GM19023 (cell line): ENCODE results near the gene REEP1.
"Not testable (repeated sequence)": the region's sequence is repeated elsewhere in the genome, so short reads cannot be mapped to it uniquely, and the experiment has no call there.

ENCODE experiments used
- ATAC-seq: cut with Tn5 transposase; IDR thresholded peaks from one replicate; pipeline ENCODE4 v1.9.1; 2021; ENCODE audit warnings: mild to moderate bottlenecking, moderate library complexity; ENCODE audit not compliant: unreplicated experiment

REEP1 gene

DNA sequence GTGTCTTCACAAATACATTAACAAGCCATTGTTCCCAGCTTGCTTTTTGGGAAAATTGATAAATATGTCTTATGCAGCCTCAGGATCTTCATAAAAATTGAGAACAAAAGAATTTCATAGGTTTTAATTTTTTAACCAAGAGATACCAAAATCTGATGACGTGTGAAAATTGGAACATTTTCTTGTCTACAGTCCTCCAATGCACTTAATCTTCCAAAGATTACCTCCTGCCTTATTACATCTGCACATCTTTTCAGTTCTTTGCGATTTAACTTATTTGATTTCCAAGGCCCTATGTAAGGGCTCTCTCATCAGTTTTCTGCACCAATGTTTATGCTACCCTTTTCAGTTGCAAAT is 135.1 kb downstream of the REEP1 start:
- no peak for ATAC-seq

DNA sequence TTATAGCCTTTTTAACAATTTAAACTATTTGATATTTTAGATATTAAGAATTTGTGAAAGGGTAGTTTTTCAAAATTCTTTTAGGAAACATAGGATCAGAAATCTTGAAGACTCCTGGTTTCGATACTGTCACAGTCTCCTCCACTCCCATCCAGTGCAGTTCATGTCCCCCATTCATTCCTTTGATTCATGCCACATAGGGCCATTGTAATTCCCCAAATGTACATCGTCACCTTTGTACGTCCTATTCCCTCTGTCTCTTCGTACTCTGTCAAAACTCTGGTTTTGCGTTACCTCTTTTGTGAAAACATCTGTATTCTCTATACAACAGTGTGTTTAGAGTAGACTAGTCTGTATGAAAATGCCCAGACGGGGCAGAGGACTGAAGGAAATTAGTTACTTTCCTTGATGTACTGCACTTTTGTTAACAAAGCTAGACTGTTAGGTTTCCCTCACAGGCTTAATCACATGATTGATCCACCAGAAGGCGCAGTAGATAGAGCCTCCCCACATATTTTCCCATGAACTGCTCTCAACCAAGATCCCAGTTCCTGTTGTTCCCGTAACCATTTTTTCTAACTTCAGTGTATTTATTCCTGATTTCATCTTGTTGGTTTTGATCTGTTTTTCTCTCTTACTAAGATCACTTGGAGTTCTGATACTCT is 135.6 kb downstream of the REEP1 start:
- ATAC-seq: no peak

DNA sequence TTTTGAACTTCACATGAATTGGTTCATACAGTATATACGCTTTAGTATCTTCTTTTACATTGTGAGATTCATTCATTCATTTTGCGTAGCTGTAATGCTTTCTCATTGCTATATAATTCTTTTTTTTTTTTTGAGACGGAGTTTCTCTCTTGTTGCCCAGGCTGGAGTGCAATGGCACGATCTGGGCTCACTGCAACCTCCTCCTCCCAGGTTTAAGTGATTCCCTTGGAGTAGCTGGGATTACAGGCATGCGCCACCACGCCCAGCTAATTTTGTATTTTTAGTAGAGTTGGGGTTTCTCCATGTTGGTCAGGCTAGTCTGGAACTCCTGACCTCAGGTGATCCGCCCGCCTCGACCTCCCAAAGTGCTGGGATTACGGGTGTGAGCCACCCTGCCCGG is 136.9 kb downstream of the REEP1 start:
- ATAC-seq: not testable (repeated sequence)

DNA sequence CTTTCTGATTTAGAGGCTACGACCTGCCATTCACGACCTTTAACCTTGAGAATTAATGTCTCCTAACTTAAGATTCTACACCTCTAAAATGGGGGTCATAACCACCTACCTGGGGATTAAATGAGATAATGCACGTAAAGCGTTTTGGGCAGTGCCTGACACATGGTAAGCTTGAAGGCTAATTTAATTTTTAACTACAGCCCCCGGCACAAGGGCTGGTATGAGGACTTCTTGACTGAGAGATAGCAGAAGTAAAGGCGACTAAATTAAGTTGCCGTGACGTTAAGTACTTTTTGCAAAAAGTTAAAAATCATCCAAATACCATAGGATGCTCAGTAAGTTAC is 137.6 kb downstream of the REEP1 start:
- no peak for ATAC-seq

DNA sequence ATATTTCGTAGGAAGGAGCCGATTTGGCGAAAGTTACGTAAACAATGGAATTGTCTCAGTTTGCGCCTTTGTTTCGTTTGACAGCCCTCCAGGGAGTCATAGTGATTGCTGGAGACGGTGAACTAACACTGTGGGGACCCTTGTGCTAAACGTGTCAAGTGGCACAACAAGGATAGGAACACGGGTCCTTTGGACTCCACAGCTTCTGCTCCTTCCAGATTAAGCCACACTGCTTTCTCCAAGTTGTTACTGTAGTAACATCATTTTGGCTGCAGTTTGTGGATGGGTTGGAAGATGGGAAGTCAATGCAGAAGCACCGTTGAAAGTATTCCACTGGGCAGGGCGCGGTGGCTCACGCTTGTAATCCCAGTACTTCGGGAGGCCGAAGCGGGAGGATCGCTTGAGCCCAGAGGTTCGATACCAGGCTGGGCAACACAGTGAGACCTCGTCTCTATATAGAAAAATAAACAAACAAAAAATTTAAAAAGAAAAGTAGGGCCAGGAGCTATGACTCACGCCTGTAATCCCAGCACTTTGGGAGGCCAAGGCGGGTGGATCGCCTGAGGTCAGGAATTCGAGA is 141.5 kb downstream of the REEP1 start:
- ATAC-seq: peak; percentile 0

DNA sequence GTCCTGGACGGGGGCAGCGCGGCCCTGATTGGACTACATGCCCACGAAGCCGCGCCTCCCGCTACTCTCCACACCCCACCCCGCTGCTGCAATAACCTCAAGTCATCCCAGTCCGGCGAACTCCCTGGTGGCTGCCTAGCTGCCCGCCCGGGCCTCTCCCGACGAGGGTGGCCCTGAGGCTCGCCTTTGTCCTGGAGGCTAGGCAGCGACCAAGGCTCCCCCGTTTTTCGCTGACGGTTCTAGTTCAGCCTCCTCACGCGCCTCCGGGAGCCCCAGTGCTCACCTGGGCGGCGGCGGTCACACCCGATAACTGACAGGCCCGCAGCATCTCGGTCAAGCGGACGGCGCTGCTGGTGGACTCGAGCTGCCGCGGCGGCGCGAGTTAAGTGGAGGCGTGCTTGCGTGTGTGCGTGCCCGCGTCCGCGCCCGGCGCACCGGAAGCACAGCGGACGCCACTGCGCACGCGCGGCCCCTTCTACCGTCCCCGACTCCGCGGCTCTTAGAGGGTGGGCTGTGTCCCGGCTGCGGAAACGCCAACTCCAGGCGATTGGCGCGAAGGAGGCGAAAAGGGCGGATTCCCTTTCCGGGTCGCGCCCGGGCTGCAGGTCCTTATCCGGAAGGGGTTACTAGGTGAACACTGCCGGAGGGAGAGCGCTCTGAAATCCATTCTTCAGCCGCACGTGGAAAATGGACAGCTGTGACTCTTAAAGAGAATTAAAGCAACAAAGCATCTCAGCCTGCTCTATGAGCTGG is 142.2 kb downstream of the REEP1 start, which contains the start of gene IMMT:
IMMT (minus strand) TSS at position 408 of the 753 bp plus-strand sequence; CDS start at position 328, 80 bp downstream.
- ATAC-seq: peak; percentile 90

DNA sequence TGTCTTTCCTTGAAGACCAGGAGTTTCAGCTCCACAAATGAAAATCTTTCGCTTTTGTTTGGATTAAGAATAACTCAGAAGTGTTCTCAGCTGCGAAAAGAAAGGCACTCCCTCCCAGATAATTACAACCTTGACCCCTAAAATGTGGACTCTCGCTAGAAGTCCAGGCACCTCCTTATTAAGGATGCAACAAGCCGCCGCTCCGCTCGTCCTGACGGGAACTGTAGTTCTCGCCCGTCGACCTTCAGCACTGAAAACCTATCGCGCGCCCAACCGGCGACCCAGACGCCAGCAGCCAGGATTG is 142.7 kb downstream of the REEP1 start:
- ATAC-seq: no peak

DNA sequence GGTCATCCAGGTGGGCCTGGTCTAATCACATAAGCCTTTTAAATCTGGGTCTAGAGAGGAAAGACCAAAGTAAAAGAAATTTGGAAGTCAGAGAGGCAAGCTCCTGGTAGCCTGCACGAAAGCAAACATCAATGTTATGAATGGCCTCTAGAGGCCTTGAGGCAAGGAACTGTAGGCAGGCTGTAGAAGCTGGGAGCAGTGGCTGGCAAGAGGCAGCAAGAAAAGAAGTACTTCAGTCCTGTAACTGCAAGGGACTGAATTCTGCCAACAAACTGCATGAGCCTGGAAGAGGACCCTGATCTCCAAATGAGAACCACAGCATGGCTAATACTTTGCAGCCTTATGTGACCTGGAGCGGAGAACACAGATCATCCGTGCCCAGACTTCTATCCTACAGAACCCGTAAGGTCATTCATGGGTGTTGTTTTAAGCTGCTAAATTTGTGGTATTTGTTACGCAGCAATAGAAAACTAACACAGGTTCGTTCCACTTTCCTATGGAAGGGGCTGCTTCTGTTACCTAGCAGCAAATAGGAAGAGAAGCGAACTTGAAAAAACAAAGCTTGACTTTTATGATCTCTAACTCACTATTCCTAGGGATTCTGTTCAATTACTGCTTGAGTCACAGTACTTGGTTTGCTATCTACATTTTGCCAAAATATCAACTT is 143.4 kb downstream of the REEP1 start:
- no peak for ATAC-seq

DNA sequence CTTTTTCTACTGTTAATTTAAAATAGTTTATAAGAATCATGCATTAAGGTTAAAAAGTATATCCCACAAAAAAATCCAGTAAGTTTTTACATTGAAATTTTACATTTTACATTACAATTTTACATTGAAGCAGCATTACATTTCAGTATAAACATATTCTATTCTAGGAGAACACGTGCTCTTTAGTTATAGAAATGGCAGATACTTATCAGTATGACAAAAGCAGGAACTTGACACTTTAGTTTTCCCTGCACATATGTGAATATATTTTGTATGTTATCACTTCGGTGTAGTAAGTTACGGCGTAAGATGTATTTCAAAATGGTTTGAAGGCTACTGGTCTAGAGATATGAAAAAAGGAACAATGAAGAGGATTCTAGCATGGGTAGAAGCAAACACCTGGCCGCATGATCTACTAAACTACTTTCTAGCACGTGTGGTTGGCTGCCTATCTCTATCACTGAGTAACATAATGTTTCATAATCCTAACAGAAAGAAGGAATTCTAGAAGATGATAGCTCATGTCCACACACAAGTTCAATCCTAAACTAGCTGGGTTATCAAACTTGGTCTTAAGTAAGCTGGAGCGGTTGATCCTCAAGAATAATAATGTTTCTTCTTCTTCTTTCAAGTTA is 147.5 kb downstream of the REEP1 start:
- ATAC-seq: no peak

DNA sequence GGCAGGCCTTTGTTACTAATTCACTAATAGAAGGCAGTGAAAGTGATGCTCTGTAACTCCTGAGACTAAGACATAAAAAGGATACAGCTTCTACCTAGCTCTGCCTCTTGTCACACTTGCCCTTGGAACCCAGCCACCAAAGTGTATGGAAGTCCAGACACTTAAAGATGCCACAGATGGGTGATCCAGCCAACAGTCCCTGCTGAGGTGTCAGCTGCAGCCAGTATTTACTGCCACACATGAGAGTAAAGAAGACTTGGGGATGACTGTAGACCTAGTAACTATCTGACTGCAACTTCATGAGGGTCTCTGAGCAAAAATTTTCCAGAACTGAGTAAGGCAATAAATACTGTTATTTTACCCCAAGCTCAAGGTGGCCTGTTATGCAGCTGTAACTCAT is 151.0 kb downstream of the REEP1 start:
- ATAC-seq: no peak

DNA sequence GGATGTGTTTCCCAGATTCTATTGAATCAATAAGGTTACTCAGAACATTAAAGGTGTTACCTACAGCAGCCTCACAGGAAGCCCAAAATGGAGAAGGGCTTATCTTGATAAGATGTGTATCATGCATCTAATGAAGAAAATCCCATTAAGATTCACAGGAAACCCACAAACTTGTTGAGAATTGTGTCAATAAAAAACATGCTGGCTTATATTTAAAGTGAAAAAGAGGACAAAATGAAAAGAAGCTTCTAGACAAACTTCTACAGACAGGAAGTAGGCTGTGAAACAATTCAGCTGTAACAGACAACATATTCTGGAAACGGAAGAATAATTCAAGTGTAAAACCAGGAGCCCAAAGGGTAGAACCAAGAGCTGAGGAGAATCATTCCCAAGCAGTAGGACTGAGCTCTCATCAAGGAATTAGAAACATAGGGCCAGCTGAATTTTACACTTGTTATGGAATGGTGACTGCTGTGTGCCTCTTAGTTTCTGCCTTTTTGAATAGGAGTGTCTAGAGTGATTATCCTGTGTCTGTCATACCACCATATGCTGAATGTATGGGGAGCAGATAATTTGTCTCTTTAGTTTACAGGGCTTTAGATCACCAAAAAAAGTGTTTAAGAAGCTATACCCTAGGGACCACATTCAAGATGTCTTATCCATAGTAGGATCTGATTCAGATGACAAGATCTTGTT is 151.8 kb downstream of the REEP1 start:
- ATAC-seq: no peak

DNA sequence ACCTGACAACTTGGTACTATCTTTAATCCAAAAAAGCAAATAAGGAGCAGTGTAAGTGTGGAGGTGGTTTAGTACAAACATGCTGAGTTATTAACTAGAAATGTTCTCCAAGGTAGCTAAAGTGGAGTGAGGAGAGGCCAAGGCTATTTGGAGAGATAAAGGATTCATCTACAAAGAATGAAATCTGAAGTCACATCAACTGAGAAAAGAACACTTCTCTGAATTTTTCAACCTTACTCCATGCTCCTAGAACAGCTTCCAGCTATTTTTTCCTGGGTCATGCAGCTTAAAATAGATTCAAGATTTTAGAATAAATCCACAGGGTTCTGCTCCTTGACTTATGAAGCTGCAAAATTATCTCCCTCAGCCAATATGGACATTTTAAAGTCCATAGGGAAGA is 160.8 kb downstream of the REEP1 start:
- no peak for ATAC-seq

DNA sequence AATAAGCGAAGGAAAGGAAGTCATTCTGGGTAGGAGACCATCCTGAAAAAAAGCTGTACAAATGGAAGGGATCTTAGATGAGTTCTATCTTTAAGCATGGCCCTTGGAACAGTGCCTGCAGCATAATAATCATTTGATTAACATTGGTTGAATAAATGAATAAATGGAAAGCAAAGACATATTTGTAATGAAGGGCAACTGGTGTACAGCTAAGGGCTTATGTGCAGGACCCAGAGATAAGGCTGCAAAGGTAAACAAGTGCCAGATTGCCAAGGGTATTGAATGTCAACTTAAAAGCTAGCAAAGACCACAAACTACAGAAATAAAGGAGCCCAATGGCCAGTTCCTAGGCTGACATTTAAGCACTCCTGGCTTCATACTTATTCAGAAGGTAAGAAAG is 161.6 kb downstream of the REEP1 start:
- no peak for ATAC-seq

DNA sequence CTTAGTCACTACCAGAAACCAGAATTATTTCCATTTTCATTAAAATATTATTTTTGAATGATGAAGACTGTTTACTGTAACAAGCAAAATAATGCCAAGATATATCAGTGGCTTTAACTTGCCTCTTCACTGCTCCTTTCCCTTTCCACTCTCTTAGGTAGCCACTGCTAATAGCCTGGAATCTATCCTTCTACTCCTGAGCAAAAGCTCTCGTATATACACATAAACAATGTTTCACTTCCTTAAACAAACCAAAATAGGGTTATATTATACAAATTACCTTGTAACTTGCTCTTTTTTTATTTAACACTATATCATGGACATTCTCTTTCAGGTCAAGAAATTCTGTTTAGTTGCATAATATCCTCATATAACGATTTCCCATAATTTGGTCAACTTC is 163.0 kb downstream of the REEP1 start:
- ATAC-seq: no peak

DNA sequence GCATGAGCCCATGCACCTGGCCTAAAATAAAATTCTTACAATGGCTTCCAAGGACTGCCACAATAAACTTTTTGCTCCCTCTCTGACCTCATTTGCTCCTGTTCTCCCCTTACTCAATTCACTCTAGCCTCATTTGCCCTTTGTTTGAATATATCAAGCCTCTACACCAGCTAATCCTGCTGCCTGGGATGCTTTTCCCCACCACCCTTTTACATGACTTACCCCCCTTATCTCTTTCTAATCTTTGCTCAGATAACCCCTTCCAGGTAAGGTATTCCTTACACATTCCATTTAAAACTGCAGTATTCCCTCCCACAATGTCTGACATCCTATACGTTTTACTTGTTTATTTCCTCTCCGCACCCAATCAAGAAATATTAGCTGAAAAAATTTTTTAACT is 164.8 kb downstream of the REEP1 start:
- no peak for ATAC-seq

DNA sequence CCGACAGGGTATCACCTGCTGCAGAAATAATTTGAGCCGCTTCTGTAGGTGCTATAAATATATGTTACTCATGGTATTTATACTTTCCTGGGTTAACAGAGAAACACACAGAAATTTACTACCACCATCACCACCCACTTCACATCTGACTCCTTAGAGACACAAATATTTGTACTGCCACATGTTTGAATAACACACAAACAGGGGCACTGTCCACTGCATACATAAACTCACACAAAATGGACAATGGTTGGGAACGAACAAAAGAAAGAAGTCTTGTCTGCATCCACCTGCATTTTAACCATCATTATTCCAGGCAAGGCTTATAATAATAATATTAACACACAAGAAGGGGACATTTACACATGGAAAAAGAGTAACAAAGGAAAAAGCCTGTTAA is 166.1 kb downstream of the REEP1 start:
- ATAC-seq: no peak

DNA sequence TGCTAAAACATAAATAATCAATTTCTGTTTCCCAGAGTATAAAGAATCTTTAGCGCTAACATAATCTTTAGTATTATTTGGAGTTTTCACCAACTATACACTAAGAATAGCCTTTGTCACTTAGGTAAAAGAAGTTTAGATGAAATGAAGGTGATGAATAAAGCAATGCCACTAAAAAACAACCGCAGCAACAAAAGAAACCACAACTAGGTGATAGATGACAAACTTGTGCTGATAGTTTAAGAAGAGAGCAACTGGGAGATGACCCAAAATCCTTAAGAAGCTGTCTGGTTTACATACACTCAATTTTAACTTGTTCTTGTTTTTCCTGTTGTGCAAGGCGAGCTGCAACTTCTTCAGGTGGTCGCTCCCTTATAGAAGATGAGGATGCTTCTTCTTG is 167.0 kb downstream of the REEP1 start:
- no peak for ATAC-seq
